ENCODE measurements around the gene SLC1A2.

GRCh38 chr11:35373284-35373933, 45.9 kb downstream of the SLC1A2 start:
- TF ChIP-seq EZH2 (IDR thresholded peaks at IDR 0.05; ENCODE audit: borderline replicate concordance, low read depth, low read length, severe bottlenecking): no peak
- no peak for TF ChIP-seq CTCF (IDR thresholded peaks at IDR 0.05; ENCODE audit: extremely low read depth in 1 of 2, insufficient read depth in 1 of 2, low read depth in 1 of 2, low read length in 2 of 2)

Data from endothelial cell of umbilical vein (primary cell).